PC-9 (cell line): ENCODE measurements around the gene SLC41A1. TPM values are rescaled to one million over a fixed set of nuclear protein-coding genes. Genes with fewer than 3 reads are reported as not detected.

Experiments used
- BruUV-seq: library from RNA; stranded (reverse); fragments of 400-500 nt; replicated peaks from 2 replicates; lab custom pipeline; 2021; lab: Mats Ljungman, UMichigan
- CTCF ChIA-PET: fragments of 300-600 bp; sonication (Branson Sonifier 250); formaldehyde crosslinking; loops from one replicate; lab custom pipeline; 2022; ENCODE audit warnings: antibody characterized with exemption; lab: Charles Lee
- POLR2A ChIA-PET: fragments of 300-600 bp; sonication (Branson Sonifier 250); formaldehyde crosslinking; loops from one replicate; lab custom pipeline; 2022; ENCODE audit warnings: antibody characterized with exemption; ENCODE audit not compliant: unreplicated experiment; lab: Charles Lee
- DNase-seq, 2 experiments: peaks; one replicate each; pipeline versions ENCODE4 v3.0.0 to v3.0.0-alpha.2; 2015 to 2022; ENCODE audit warnings: mixed read lengths in 1 of 2
- H2AFZ ChIP-seq: fragments of 200-600 bp; sonication (generic); 2 replicates; pipeline ENCODE4 v1.8.1; 2017; ENCODE audit warnings: antibody characterized with exemption
- H3F3A ChIP-seq: fragments of 200-600 bp; sonication (generic); 2 replicates; pipeline ENCODE4 v1.8.1; 2017; ENCODE audit warnings: antibody characterized with exemption, mild to moderate bottlenecking, low read depth; ENCODE audit not compliant: insufficient read depth
- H3K27ac ChIP-seq: fragments of 200-600 bp; sonication (generic); 2 replicates; pipeline ENCODE4 v1.6.1; 2016; ENCODE audit warnings: mixed run types
- H3K27me3 ChIP-seq: fragments of 200-600 bp; sonication (generic); 2 replicates; pipeline ENCODE4 v1.6.1; 2016; ENCODE audit warnings: low read depth, mixed run types; ENCODE audit not compliant: insufficient read depth
- H3K36me3 ChIP-seq: fragments of 200-600 bp; sonication (generic); 2 replicates; pipeline ENCODE4 v1.6.1; 2016; ENCODE audit warnings: low read depth, mixed run types
- H3K4me1 ChIP-seq: fragments of 200-600 bp; sonication (generic); replicated peaks from 2 replicates; pipeline ENCODE4 v1.6.1; 2016; ENCODE audit warnings: mixed run types; ENCODE audit not compliant: insufficient read depth
- H3K4me2 ChIP-seq: fragments of 200-600 bp; sonication (generic); 2 replicates; pipeline ENCODE4 v1.6.1; 2017; ENCODE audit warnings: mixed run types
- H3K4me3 ChIP-seq: fragments of 200-600 bp; sonication (generic); 2 replicates; pipeline ENCODE4 v1.6.1; 2016; ENCODE audit warnings: mixed run types
- H3K79me2 ChIP-seq: fragments of 200-600 bp; sonication (generic); 2 replicates; pipeline ENCODE4 v1.6.1; 2017; ENCODE audit warnings: low read depth, mixed run types
- H3K9me2 ChIP-seq: fragments of 200-600 bp; sonication (generic); 2 replicates; pipeline ENCODE4 v1.8.1; 2017; ENCODE audit warnings: mild to moderate bottlenecking; ENCODE audit not compliant: insufficient read depth
- H3K9me3 ChIP-seq: fragments of 200-600 bp; sonication (generic); 2 replicates; pipeline ENCODE4 v1.8.1; 2016; ENCODE audit warnings: low read depth; ENCODE audit not compliant: insufficient read depth
- H4K20me1 ChIP-seq: fragments of 200-600 bp; sonication (generic); 2 replicates; pipeline ENCODE4 v1.8.1; 2017; ENCODE audit not compliant: insufficient read depth
- CTCF ChIP-seq: fragments of 200-600 bp; sonication (generic); conservative IDR thresholded peaks from 2 replicates; pipeline ENCODE4 v1.6.1; 2017; ENCODE audit warnings: mixed run types, antibody characterized with exemption, mild to moderate bottlenecking, moderate library complexity
- EZH2 ChIP-seq: fragments of 200-600 bp; sonication (generic); IDR thresholded peaks from 2 replicates; pipeline ENCODE4 v1.8.0; 2017; ENCODE audit warnings: antibody characterized with exemption, low read depth
- intact Hi-C: fragments of 100-400 bp; cut with micrococcal nuclease; formaldehyde crosslinking; loops from one replicate; pipeline ENCODE4 v1.10.0; 2022; ENCODE audit not compliant: unreplicated experiment
- total RNA-seq: library from RNA; stranded (reverse); gene quantifications from 2 replicates; pipeline ENCODE4 v1.2.3, GENCODE V29; 2021

Gene SLC41A1
- total RNA-seq, 1 experiment from 2014 or later, result 34.5 TPM

GRCh38 chr1:205817364-205817763, 4.4 kb upstream of the SLC41A1 start:
- H3K27ac ChIP-seq, result no peak overlapping the region
- no peak overlapping the region for H2AFZ ChIP-seq
- no peak for TF ChIP-seq EZH2
- TF ChIP-seq CTCF, result no peak
- no peaks in the 10 kb centered on the region for H3K27me3 ChIP-seq
- H3K4me1 ChIP-seq, result peaks cover 7% of the 10 kb centered on the region; the same call in 1 of the 2 replicates
- intact Hi-C loops, result no loop called here
- DNase-seq, result no peak
- H3K9me2 ChIP-seq, result no peaks in the 10 kb centered on the region
- H3K9me3 ChIP-seq, result no peaks in the 10 kb centered on the region
- no peaks in the 10 kb centered on the region for H4K20me1 ChIP-seq
- no peaks in the 10 kb centered on the region for H3F3A ChIP-seq
- ChIA-PET CTCF (no interaction called here), POLR2A (no interaction called here)
- BruUV-seq, result no TSS peak
- H3K36me3 ChIP-seq, result no peaks in the 10 kb centered on the region
- H3K79me2 ChIP-seq, result peaks cover 5% of the 10 kb centered on the region; the same call in 1 of the 2 replicates
- H3K4me2 ChIP-seq, result no peak overlapping the region
- H3K4me3 ChIP-seq, result no peak overlapping the region

- Histone ChIP-seq H3K9me3 (no peaks in the 10 kb centered on the region), H3K79me2 (peaks cover 25% of the 10 kb centered on the region; the same call in 1 of the 2 replicates), H2AFZ (peak overlapping the region; percentile 97), H4K20me1 (no peaks in the 10 kb centered on the region), H3K4me1 (peaks cover 14% of the 10 kb centered on the region), H3K36me3 (peaks cover 9% of the 10 kb centered on the region; the same call in 1 of the 2 replicates), H3K4me2 (peak overlapping the region; percentile 87), H3K4me3 (peak overlapping the region; percentile 80), H3K27me3 (no peaks in the 10 kb centered on the region), H3K9me2 (no peaks in the 10 kb centered on the region; the same call in 1 of the 2 replicates), H3K27ac (peak overlapping the region; percentile 32; the same call in 1 of the 2 replicates), H3F3A (no peaks in the 10 kb centered on the region)
- TF ChIP-seq CTCF (no peak), EZH2 (no peak)
- intact Hi-C loops, result loop anchor here (1.0 to 5.0 kb wide), 3 partner anchors 65 to 94 kb away; no protein-coding TSS in a partner anchor
- no TSS peak for BruUV-seq
- DNase-seq, result peak in 1 of 2 experiments; percentile 71
- ChIA-PET POLR2A (no interaction called here), CTCF (no interaction called here)
These were observed 709 bp upstream of the SLC41A1 start for GRCh38 chr1:205813755-205814058.

GRCh38 chr1:205812271-205812877, 624 bp downstream of the SLC41A1 start:
- H4K20me1 ChIP-seq, result no peaks in the 10 kb centered on the region
- BruUV-seq, result TSS peak; percentile 41
- H3K9me2 ChIP-seq, result no peaks in the 10 kb centered on the region; the same call in 1 of the 2 replicates
- intact Hi-C loops, result loop anchor here (2.0 to 5.0 kb wide), 2 partner anchors 64 to 95 kb away; no protein-coding TSS in a partner anchor
- TF ChIP-seq EZH2 (no peak), CTCF (no peak)
- H3K27me3 ChIP-seq, result no peaks in the 10 kb centered on the region
- CTCF ChIA-PET, result interaction anchor here (0.7 kb wide), 1 partner anchor 165 kb away, joined by 5 read pairs; no protein-coding TSS in a partner anchor
- no peaks in the 10 kb centered on the region for H3K9me3 ChIP-seq
- peaks cover 9% of the 10 kb centered on the region; the same call in 1 of the 2 replicates for H3K36me3 ChIP-seq
- H2AFZ ChIP-seq, result peak overlapping the region; percentile 97
- POLR2A ChIA-PET, result no interaction called here
- peaks cover 29% of the 10 kb centered on the region; the same call in 1 of the 2 replicates for H3K79me2 ChIP-seq
- peak in 1 of 2 experiments; percentile 8 for DNase-seq
- H3F3A ChIP-seq, result no peaks in the 10 kb centered on the region
- peak overlapping the region; percentile 87 for H3K4me2 ChIP-seq
- peaks cover 14% of the 10 kb centered on the region for H3K4me1 ChIP-seq
- peak overlapping the region; percentile 80 for H3K4me3 ChIP-seq
- no peak overlapping the region for H3K27ac ChIP-seq
